ENCODE data around the gene CLUH.

The CLUH gene

DNA sequence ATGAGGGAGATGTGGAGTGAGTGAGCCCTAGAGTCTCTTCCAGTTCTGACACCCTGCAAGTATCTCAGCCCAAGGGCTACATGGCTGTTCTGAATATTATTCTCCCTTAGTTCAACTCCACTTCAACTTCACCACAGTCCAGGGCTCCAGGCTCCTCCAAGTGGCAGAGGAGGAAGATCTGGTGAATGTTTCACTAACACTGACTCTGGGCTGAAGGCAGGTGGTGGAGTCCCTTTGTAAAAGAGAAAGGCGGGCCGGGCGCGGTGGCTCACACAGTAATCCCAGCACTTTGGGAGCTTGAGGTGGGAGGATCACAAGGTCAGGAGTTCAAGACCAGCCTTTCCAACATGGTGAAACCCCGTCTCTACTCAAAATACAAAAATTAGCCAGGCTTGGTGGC is 24.3 kb upstream of the CLUH start:
- no peaks in the 10 kb centered on the region for H3K36me3 ChIP-seq (ENCODE audit: insufficient read depth, low read length)
- no peaks in the 10 kb centered on the region for H3K4me1 ChIP-seq (ENCODE audit: control insufficient read depth, insufficient read depth, low read length, unreplicated experiment)
- H3K27ac ChIP-seq (ENCODE audit: low read depth, low read length) = no peak overlapping the region
- no peak overlapping the region for H2AFZ ChIP-seq (ENCODE audit: low read length, unreplicated experiment)
- no peak overlapping the region for H3K4me3 ChIP-seq (ENCODE audit: low read depth, low read length)
- peaks cover 24% of the 10 kb centered on the region for H3K27me3 ChIP-seq (ENCODE audit: insufficient read depth, low read length)
- no peaks in the 10 kb centered on the region for H3K79me2 ChIP-seq (ENCODE audit: control insufficient read depth, insufficient read depth, low read length, unreplicated experiment)

DNA sequence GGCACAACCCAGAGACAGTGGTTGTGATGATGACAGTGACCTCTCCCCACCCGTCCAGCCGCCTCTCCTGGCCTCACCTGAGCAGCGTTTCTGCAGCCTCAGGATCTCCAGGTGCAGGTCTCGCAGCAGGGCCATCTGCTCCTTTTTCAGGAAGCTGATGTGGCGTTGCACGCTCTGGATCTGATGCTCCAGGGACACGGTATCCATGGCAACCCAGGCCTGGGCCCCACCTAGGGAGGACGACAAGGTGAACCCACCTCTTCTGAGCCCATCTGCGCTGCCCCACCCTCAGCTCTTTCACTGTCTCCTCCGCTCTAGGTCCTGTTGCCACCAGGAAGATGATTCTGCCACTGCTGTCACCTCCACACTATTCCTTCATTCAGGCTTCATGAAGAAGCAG is 23.4 kb upstream of the CLUH start:
- no peaks in the 10 kb centered on the region for H3K4me1 ChIP-seq (ENCODE audit: control insufficient read depth, insufficient read depth, low read length, unreplicated experiment)
- H3K79me2 ChIP-seq (ENCODE audit: control insufficient read depth, insufficient read depth, low read length, unreplicated experiment) = no peaks in the 10 kb centered on the region
- no peak overlapping the region for H2AFZ ChIP-seq (ENCODE audit: low read length, unreplicated experiment)
- H3K27me3 ChIP-seq (ENCODE audit: insufficient read depth, low read length) = peaks cover 26% of the 10 kb centered on the region
- no peaks in the 10 kb centered on the region for H3K36me3 ChIP-seq (ENCODE audit: insufficient read depth, low read length)
- no peak overlapping the region for H3K4me3 ChIP-seq (ENCODE audit: low read depth, low read length)
- H3K27ac ChIP-seq (ENCODE audit: low read depth, low read length) = no peak overlapping the region

DNA sequence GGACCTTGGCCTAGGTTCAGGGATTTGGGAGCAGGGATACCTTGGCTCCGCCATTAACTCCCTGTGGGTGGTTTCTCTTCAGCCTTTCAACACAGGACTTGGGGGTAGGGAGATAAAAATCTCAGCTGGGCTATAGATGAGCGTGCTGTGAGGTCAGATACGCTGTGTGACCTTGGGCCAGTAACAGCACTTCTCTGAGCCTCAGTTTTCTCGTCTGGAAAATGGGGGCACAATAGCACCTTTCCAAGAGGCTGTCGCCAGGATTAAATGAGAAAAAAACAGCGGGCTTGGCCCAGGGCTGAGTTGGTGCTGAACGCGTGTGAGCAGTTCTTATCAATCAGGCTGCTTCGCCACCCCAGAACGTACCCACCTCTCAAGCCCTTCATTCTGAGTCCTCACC is 20.2 kb upstream of the CLUH start:
- no peaks in the 10 kb centered on the region for H3K79me2 ChIP-seq (ENCODE audit: control insufficient read depth, insufficient read depth, low read length, unreplicated experiment)
- H3K4me3 ChIP-seq (ENCODE audit: low read depth, low read length) = no peak overlapping the region
- H3K36me3 ChIP-seq (ENCODE audit: insufficient read depth, low read length) = no peaks in the 10 kb centered on the region
- no peaks in the 10 kb centered on the region for H3K4me1 ChIP-seq (ENCODE audit: control insufficient read depth, insufficient read depth, low read length, unreplicated experiment)
- H3K27me3 ChIP-seq (ENCODE audit: insufficient read depth, low read length) = peaks cover 26% of the 10 kb centered on the region
- H2AFZ ChIP-seq (ENCODE audit: low read length, unreplicated experiment) = no peak overlapping the region
- no peak overlapping the region for H3K27ac ChIP-seq (ENCODE audit: low read depth, low read length)

DNA sequence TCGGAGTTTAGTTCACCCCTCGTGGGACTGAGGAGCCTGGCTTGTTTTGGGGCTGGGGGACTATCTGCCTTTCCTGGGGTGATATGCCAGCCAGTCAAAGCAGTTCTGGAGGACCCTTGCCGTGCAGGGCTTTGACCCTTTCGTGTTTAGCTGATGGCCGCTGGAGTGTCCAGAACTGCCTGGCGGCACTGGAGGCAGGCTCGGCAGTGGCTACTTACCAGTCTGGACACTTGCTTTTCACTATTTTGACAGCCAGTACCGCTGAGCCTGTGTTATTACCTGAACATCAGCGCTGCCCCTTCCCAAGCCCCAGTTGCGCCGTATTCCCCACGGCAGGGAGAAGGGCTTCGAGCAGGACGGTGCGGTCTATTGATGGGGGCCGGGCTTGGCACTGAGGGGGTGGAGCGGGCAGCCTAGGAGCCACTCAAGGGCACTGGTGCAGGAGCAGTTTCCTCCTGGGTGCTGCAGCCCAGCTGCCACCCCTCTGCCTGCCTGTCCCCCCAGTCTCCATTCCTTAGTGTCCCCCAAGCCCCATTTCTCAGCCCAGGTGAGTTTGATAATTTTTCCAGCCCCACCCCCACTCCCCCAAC is 19.3 kb upstream of the CLUH start:
- no peak overlapping the region for H3K4me3 ChIP-seq (ENCODE audit: low read depth, low read length)
- H2AFZ ChIP-seq (ENCODE audit: low read length, unreplicated experiment) = no peak overlapping the region
- H3K79me2 ChIP-seq (ENCODE audit: control insufficient read depth, insufficient read depth, low read length, unreplicated experiment) = no peaks in the 10 kb centered on the region
- H3K27ac ChIP-seq (ENCODE audit: low read depth, low read length) = no peak overlapping the region
- H3K4me1 ChIP-seq (ENCODE audit: control insufficient read depth, insufficient read depth, low read length, unreplicated experiment) = no peaks in the 10 kb centered on the region
- peaks cover 26% of the 10 kb centered on the region for H3K27me3 ChIP-seq (ENCODE audit: insufficient read depth, low read length)
- H3K36me3 ChIP-seq (ENCODE audit: insufficient read depth, low read length) = no peaks in the 10 kb centered on the region

DNA sequence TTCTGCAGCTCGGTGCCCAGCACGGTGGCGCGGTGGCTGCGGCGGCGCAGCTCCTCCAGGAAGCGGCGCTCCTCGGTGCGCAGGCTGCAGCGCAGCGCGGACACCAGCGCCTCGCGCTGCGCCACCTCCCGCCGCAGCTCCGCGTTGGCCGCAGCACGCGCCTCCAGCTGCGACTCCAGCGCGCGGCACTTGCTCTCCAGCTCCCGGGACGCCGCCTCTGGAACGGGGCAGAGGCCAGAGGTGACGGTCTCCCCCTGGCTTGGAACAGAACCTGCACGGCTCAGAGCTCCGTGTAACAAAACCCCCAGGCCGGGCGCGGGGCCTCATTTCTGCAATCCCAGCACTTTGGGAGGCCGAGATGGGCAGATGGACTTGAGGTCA is 13.2 kb upstream of the CLUH start:
- Histone ChIP-seq H2AFZ (ENCODE audit: low read length, unreplicated experiment) (no peak overlapping the region), H3K79me2 (ENCODE audit: control insufficient read depth, insufficient read depth, low read length, unreplicated experiment) (no peaks in the 10 kb centered on the region), H3K36me3 (ENCODE audit: insufficient read depth, low read length) (no peaks in the 10 kb centered on the region), H3K4me1 (ENCODE audit: control insufficient read depth, insufficient read depth, low read length, unreplicated experiment) (no peaks in the 10 kb centered on the region), H3K27me3 (ENCODE audit: insufficient read depth, low read length) (peaks cover 29% of the 10 kb centered on the region), H3K4me3 (ENCODE audit: low read depth, low read length) (peak overlapping the region; percentile 65), H3K27ac (ENCODE audit: low read depth, low read length) (no peak overlapping the region)

DNA sequence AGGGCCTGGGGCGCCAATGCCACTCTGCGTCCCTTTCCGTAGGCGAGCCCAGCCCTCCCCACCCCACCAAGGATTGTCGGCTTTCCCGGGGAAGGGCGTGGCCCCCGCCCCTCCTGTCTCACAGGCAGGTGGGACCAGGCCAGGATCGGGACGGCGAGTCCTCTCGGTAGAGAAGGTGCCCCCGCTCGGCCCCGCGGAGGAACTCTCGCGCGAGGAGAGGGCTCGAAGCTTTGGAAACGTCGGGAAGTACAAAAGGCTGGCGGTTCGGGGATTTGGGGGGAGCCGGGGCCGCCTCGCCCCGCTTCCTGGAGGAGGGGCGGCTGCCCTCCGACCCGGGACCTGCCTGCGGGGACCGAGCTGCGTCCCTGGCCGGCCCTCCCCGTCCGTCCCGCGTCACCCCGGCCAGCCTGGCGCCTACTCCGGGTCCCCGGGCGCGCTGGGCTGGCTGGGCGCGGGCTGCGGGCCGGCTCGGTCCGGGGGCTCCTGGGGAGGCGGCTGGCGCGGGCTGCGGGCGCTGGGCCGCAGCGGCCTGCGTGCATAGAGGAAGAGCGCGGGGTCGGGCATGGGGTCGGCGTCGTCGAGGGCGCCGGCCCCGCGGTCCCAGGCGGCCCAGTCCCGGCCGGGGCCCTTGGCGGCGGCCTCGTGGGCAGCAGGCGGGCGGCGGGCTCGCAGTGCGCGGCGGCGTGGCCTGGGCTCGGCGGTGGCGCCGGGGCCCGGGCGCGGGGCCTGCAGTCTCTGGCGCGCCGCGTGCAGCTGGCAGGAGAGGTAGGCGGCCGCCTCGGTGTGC is 12.6 kb upstream of the CLUH start:
- no peak overlapping the region for H3K27ac ChIP-seq (ENCODE audit: low read depth, low read length)
- H3K4me1 ChIP-seq (ENCODE audit: control insufficient read depth, insufficient read depth, low read length, unreplicated experiment) = no peaks in the 10 kb centered on the region
- H3K4me3 ChIP-seq (ENCODE audit: low read depth, low read length) = peak overlapping the region; percentile 65
- no peaks in the 10 kb centered on the region for H3K36me3 ChIP-seq (ENCODE audit: insufficient read depth, low read length)
- H3K79me2 ChIP-seq (ENCODE audit: control insufficient read depth, insufficient read depth, low read length, unreplicated experiment) = no peaks in the 10 kb centered on the region
- H3K27me3 ChIP-seq (ENCODE audit: insufficient read depth, low read length) = peaks cover 27% of the 10 kb centered on the region
- peak overlapping the region; percentile 60 for H2AFZ ChIP-seq (ENCODE audit: low read length, unreplicated experiment)

DNA sequence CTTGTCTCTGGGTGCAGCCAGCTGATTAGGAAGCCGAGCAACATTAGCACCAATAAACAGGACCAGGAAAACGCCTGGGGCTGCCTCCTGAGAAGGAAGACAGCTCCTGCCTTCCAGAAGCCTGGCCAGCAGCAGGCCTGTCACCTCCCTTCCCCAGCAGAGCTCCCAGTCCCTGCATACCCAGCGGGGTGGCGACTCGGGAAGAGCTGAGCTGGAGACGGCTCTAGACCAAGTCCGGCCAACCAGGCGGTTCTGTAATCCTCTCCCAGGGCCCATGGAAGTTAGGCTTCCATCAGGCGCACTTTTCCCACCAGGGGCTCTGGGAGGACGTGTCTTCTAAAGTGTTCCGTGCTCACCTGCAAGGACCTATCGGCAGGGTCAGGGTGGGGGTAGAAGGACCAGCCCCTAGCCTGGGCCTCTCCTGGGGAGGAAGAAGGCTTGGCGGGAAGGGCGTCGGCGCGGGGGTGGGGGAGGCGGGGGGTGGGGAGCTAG is 12.0 kb upstream of the CLUH start:
- Histone ChIP-seq H3K36me3 (ENCODE audit: insufficient read depth, low read length) (no peaks in the 10 kb centered on the region), H3K27ac (ENCODE audit: low read depth, low read length) (no peak overlapping the region), H3K4me3 (ENCODE audit: low read depth, low read length) (no peak overlapping the region; the same call in 1 of the 2 replicates), H3K4me1 (ENCODE audit: control insufficient read depth, insufficient read depth, low read length, unreplicated experiment) (no peaks in the 10 kb centered on the region), H2AFZ (ENCODE audit: low read length, unreplicated experiment) (peak overlapping the region; percentile 38), H3K79me2 (ENCODE audit: control insufficient read depth, insufficient read depth, low read length, unreplicated experiment) (no peaks in the 10 kb centered on the region), H3K27me3 (ENCODE audit: insufficient read depth, low read length) (peaks cover 27% of the 10 kb centered on the region)

DNA sequence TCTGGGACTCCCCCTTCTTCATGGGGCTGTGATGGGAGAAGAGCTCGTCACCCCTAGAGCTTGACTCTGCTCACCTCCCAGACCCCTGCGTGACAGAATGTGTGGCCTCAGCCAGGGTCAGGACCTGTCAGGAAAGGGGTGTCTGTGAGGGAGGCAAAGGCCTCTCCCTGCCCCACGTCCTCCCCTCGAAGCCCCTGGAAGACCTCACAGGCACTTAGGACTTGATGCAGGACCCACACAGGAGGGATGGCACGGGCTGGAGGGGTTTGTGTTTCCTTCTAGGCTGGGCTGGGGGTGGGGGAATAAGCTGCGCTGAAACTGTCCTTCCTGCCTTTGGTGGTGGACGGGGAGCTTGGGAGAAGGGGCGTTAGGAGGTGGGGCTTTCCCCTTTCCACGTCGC is 11.0 kb upstream of the CLUH start:
- H3K4me1 ChIP-seq (ENCODE audit: control insufficient read depth, insufficient read depth, low read length, unreplicated experiment) = no peaks in the 10 kb centered on the region
- H2AFZ ChIP-seq (ENCODE audit: low read length, unreplicated experiment) = no peak overlapping the region
- H3K27me3 ChIP-seq (ENCODE audit: insufficient read depth, low read length) = peaks cover 27% of the 10 kb centered on the region
- H3K27ac ChIP-seq (ENCODE audit: low read depth, low read length) = no peak overlapping the region
- H3K36me3 ChIP-seq (ENCODE audit: insufficient read depth, low read length) = no peaks in the 10 kb centered on the region
- no peaks in the 10 kb centered on the region for H3K79me2 ChIP-seq (ENCODE audit: control insufficient read depth, insufficient read depth, low read length, unreplicated experiment)
- no peak overlapping the region for H3K4me3 ChIP-seq (ENCODE audit: low read depth, low read length)

DNA sequence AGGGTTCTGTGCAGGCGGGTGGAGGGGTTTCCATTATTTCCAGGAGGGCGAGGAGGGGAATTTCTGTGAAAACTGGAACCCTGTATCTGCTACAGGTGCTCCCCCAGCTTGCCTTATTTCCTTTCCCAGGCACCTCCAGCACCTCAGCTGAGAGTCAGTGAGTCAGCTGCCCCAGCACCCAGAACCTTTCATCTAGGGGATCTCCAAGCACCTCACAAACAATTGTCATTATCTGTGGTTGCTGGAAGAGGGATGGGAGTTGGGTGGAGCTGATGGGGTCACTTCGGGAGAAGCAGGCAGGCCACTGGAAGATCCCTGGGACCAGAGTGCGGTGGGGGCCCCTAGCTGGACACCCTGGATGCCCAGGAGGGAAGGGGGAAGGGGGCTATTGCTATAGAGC is 10.0 kb upstream of the CLUH start:
- H2AFZ ChIP-seq (ENCODE audit: low read length, unreplicated experiment) = no peak overlapping the region
- peaks cover 27% of the 10 kb centered on the region for H3K27me3 ChIP-seq (ENCODE audit: insufficient read depth, low read length)
- no peaks in the 10 kb centered on the region for H3K4me1 ChIP-seq (ENCODE audit: control insufficient read depth, insufficient read depth, low read length, unreplicated experiment)
- no peaks in the 10 kb centered on the region for H3K79me2 ChIP-seq (ENCODE audit: control insufficient read depth, insufficient read depth, low read length, unreplicated experiment)
- no peak overlapping the region for H3K4me3 ChIP-seq (ENCODE audit: low read depth, low read length)
- no peak overlapping the region for H3K27ac ChIP-seq (ENCODE audit: low read depth, low read length)
- H3K36me3 ChIP-seq (ENCODE audit: insufficient read depth, low read length) = no peaks in the 10 kb centered on the region

DNA sequence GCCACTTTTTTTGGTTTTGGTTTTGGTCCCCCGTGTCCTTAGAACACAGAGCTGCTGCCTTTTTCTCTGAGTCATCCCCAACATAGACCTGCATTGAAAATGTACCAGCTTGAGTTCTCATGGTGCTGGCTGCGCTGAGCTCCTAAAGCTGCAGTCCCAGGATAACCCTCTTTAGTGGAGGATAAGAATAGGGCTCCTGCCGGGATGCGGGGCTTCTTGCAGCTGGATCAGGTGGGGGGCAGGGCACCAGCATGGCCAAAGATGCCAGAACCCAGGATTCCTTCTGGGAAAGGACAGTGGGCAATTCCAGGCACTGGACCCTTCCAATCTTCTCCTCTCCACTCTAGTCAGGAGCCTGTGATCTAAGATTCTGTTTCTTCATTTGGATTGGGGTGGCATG is 8.3 kb upstream of the CLUH start:
- Histone ChIP-seq H3K27me3 (ENCODE audit: insufficient read depth, low read length) (peaks cover 20% of the 10 kb centered on the region), H2AFZ (ENCODE audit: low read length, unreplicated experiment) (no peak overlapping the region), H3K4me1 (ENCODE audit: control insufficient read depth, insufficient read depth, low read length, unreplicated experiment) (no peaks in the 10 kb centered on the region), H3K79me2 (ENCODE audit: control insufficient read depth, insufficient read depth, low read length, unreplicated experiment) (no peaks in the 10 kb centered on the region), H3K27ac (ENCODE audit: low read depth, low read length) (no peak overlapping the region), H3K36me3 (ENCODE audit: insufficient read depth, low read length) (no peaks in the 10 kb centered on the region), H3K4me3 (ENCODE audit: low read depth, low read length) (no peak overlapping the region)

Measured in ACC112 (cell line).